OCI-LY3 (cell line): ENCODE results near the gene CERS6.

Source experiments
- H2AFZ ChIP-seq: fragments of 200-600, 300-600 bp; shearing (Covaris generic); 2 replicates; pipeline ENCODE4 v1.6.0; 2014; ENCODE audit warnings: antibody characterized with exemption, low read depth, low read length
- H3K27ac ChIP-seq: fragments of 200-600, 300-600 bp; sonication (generic); 2 replicates; pipeline ENCODE4 v1.5.1; 2014; ENCODE audit warnings: mild to moderate bottlenecking, low read length, moderate library complexity, mixed read lengths
- H3K27me3 ChIP-seq: fragments of 200-600, 300-600 bp; sonication (generic); 2 replicates; pipeline ENCODE4 v1.6.1; 2014; ENCODE audit warnings: low read depth, low read length, mixed read lengths
- H3K36me3 ChIP-seq: fragments of 200-600, 300-600 bp; sonication (generic); replicated peaks from 2 replicates; pipeline ENCODE3; 2014; ENCODE audit warnings: low read depth, low read length, mixed read lengths
- H3K4me1 ChIP-seq: fragments of 300-600, 200-600 bp; sonication (generic); 2 replicates; pipeline ENCODE4 v1.6.1; 2014; ENCODE audit warnings: low read length, mixed read lengths
- H3K4me2 ChIP-seq: fragments of 200-600, 300-600 bp; sonication (generic); 2 replicates; pipeline ENCODE4 v1.6.1; 2014; ENCODE audit warnings: low read length, mixed read lengths
- H3K4me3 ChIP-seq: fragments of 300-600, 200-600 bp; sonication (generic); 2 replicates; pipeline ENCODE4 v1.5.1; 2014; ENCODE audit warnings: antibody characterized with exemption, mild to moderate bottlenecking, low read length, moderate library complexity
- H3K79me2 ChIP-seq: fragments of 300-600, 200-600 bp; shearing (Covaris generic); 2 replicates; pipeline ENCODE4 v1.6.1; 2014; ENCODE audit warnings: mild to moderate bottlenecking, low read length, mixed read lengths
- H3K9ac ChIP-seq: fragments of 300-600, 200-600 bp; shearing (Covaris generic); 2 replicates; pipeline ENCODE4 v1.6.0; 2014; ENCODE audit warnings: mild to moderate bottlenecking, low read length, moderate library complexity
- H3K9me3 ChIP-seq: fragments of 200-600, 300-600 bp; shearing (Covaris generic); 2 replicates; pipeline ENCODE4 v1.6.1; 2014; ENCODE audit warnings: low read length, mixed read lengths; ENCODE audit not compliant: insufficient read depth
- H4K20me1 ChIP-seq: fragments of 200-600, 300-600 bp; sonication (generic); 2 replicates; pipeline ENCODE4 v1.6.1; 2016; ENCODE audit warnings: low read length, mixed read lengths; ENCODE audit not compliant: insufficient read depth
- CTCF ChIP-seq: fragments of 200-600, 300-600 bp; sonication (generic); IDR thresholded peaks from 2 replicates; pipeline ENCODE4 v1.5.1; 2014; ENCODE audit warnings: antibody characterized with exemption, low read length, low read depth
- EZH2phosphoT487 ChIP-seq: fragments of 200-600 bp; shearing (Covaris generic); IDR thresholded peaks from 2 replicates; pipeline ENCODE4 v1.6.1; 2018; ENCODE audit warnings: antibody characterized with exemption, mixed run types, low read depth

CERS6 gene

GRCh38 chr2:168780669-168781071, 324.6 kb downstream of the CERS6 start:
- no peak for TF ChIP-seq EZH2phosphoT487
- no peak for TF ChIP-seq CTCF
- H3K9ac ChIP-seq: no peak overlapping the region
- H2AFZ ChIP-seq: no peak overlapping the region
- H4K20me1 ChIP-seq: no peaks in the 10 kb centered on the region
- H3K36me3 ChIP-seq: no peaks in the 10 kb centered on the region
- H3K27ac ChIP-seq: no peak overlapping the region
- H3K79me2 ChIP-seq: no peaks in the 10 kb centered on the region
- H3K27me3 ChIP-seq: no peaks in the 10 kb centered on the region
- no peaks in the 10 kb centered on the region for H3K9me3 ChIP-seq
- no peak overlapping the region for H3K4me2 ChIP-seq
- no peak overlapping the region for H3K4me3 ChIP-seq
- no peaks in the 10 kb centered on the region for H3K4me1 ChIP-seq

- Histone ChIP-seq H3K27me3 (no peaks in the 10 kb centered on the region), H3K4me1 (no peaks in the 10 kb centered on the region), H2AFZ (no peak overlapping the region), H3K4me3 (no peak overlapping the region), H3K4me2 (no peak overlapping the region), H3K27ac (no peak overlapping the region), H3K36me3 (no peaks in the 10 kb centered on the region), H3K9ac (no peak overlapping the region), H3K79me2 (no peaks in the 10 kb centered on the region), H4K20me1 (no peaks in the 10 kb centered on the region), H3K9me3 (no peaks in the 10 kb centered on the region)
- no peak for TF ChIP-seq CTCF
- TF ChIP-seq EZH2phosphoT487: no peak
Measured at GRCh38 chr2:168781191-168781817, 325.2 kb downstream of the CERS6 start.

- TF ChIP-seq EZH2phosphoT487: no peak
- TF ChIP-seq CTCF: no peak
- H3K36me3 ChIP-seq: no peaks in the 10 kb centered on the region
- no peaks in the 10 kb centered on the region for H4K20me1 ChIP-seq
- H3K9ac ChIP-seq: no peak overlapping the region
- no peak overlapping the region for H2AFZ ChIP-seq
- no peaks in the 10 kb centered on the region for H3K79me2 ChIP-seq
- H3K27ac ChIP-seq: no peak overlapping the region
- no peaks in the 10 kb centered on the region for H3K27me3 ChIP-seq
- no peak overlapping the region for H3K4me2 ChIP-seq
- no peaks in the 10 kb centered on the region for H3K9me3 ChIP-seq
- no peaks in the 10 kb centered on the region for H3K4me1 ChIP-seq
- no peak overlapping the region for H3K4me3 ChIP-seq
Measured at GRCh38 chr2:168782271-168782670, 326.2 kb downstream of the CERS6 start.

GRCh38 chr2:168784993-168785392, 328.9 kb downstream of the CERS6 start:
- no peak overlapping the region for H3K27ac ChIP-seq
- H2AFZ ChIP-seq: no peak overlapping the region
- no peaks in the 10 kb centered on the region for H3K27me3 ChIP-seq
- H3K4me3 ChIP-seq: no peak overlapping the region
- H4K20me1 ChIP-seq: no peaks in the 10 kb centered on the region
- no peaks in the 10 kb centered on the region for H3K79me2 ChIP-seq
- no peaks in the 10 kb centered on the region for H3K9me3 ChIP-seq
- no peak overlapping the region for H3K4me2 ChIP-seq
- no peak for TF ChIP-seq CTCF
- no peaks in the 10 kb centered on the region for H3K36me3 ChIP-seq
- H3K9ac ChIP-seq: no peak overlapping the region
- no peaks in the 10 kb centered on the region for H3K4me1 ChIP-seq
